HG03439 (cell line): ENCODE data around the gene SYT8.
"Not testable (repeated sequence)": the region's sequence is repeated elsewhere in the genome, so short reads cannot be mapped to it uniquely, and the experiment has no call there.

Experiments
- ATAC-seq: cut with Tn5 transposase; IDR thresholded peaks from one replicate; pipeline ENCODE4 v1.9.1; 2021; ENCODE audit warnings: mild to moderate bottlenecking, moderate library complexity; ENCODE audit not compliant: unreplicated experiment

SYT8 gene

DNA sequence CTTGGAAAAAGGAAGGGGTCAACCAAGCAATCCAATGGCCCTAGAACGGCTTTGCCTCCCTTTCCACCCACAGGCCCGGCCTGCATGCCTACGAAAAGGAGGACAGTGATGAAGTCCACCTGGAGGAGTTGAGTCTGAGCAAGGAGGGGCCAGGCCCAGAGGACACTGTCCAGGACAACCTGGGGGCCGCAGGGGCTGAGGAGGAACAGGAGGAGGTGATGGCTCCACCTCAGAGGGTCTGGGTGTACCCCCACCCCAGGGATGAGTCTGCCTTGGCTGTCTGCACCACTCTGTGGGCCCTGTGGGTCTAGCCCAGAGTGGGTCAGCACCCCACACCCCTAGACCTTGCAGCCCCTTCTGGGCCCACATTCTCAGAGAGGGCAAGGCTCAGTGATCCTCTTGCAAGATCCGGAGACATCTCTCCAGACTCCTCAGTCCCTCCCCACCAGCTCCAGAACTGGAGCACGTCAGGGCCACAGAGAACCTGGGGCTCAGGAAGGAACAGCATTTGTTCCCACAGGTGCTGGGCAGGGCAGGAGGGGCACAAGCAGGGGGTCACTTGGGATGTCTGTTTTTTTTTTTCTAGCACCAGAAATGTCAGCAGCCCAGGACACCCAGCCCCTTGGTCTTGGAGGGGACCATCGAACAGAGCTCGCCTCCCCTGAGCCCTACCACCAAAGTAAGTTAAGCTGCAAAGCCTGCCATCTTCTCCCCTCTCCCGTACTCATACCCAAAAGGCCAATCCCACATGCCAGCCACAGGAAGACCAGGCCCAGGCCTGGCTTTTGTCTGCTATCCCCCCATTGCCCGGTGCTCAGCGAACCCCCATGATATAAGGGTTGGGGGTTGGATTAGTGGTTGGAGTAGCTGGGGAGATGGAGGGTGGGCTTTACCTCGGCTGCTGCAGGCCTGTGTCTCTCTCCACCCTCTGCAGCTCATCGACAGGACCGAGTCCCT, 48.8 kb downstream of the SYT8 start:
- no peak for ATAC-seq

DNA sequence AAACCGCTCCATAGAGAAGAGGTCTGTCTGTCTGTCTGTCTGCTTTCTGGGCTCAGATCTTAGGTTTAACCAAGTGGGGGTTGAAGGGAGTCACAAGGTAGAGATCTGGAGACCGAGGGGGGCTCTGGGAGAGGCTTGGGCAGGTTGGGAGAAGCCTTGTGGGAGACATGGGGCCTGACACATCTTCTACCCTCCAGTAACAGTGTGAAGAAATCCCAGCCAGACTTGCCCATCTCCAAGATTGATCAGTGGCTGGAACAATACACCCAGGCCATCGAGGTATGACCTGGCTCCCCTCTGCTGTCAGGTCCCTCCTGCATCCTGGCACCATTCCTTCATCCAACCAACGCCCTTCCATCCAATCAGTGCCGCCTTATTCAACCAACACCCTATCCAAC, 49.5 kb downstream of the SYT8 start:
- ATAC-seq: no peak

DNA sequence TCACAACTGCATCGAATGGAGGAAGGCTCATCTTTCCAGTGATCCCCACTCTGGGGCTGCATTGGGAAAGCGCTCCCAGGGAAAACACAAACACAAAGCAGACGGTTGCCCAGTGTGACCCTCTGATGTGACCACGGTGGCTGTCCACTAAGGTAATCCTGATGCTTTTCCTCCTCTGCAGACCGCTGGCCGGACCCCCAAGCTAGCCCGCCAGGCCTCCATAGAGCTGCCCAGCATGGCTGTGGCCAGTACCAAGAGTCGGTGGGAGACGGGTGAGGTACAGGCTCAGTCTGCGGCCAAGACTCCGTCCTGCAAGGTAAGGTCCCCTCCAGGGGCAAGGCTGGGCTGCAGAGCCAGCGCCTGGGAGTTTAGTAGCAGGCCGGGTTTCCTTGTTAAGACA, 51.8 kb downstream of the SYT8 start:
- ATAC-seq: not testable (repeated sequence)
